Measurements from ENCODE around the gene HIF1A. TPM values are rescaled to one million over a fixed set of nuclear protein-coding genes. Genes with fewer than 3 reads are reported as not detected.
A peak's percentile ranks its signal among the peaks of the same experiment; 100 is the strongest.

Gene HIF1A
- total RNA-seq, 1 donor from 2014 or later, result 326 TPM

GRCh38 chr14:61756135-61756534, 60.8 kb downstream of the HIF1A start:
- Mint-ChIP-seq H3K27me3 (ENCODE audit: unreplicated experiment) (no peaks in the 10 kb centered on the region), H3K4me1 (ENCODE audit: unreplicated experiment) (peaks cover 39% of the 10 kb centered on the region), H3K27ac (ENCODE audit: unreplicated experiment) (no peak overlapping the region), H3K36me3 (ENCODE audit: unreplicated experiment) (peaks cover 13% of the 10 kb centered on the region), H3K4me3 (ENCODE audit: unreplicated experiment) (no peak overlapping the region), H3K9me3 (ENCODE audit: unreplicated experiment) (peaks cover 6% of the 10 kb centered on the region)
- DNase-seq (ENCODE audit: extremely low spot score, unreplicated experiment), result no peak
- no peak for TF ChIP-seq CTCF (IDR thresholded peaks at IDR 0.05)

- no peak for DNase-seq (ENCODE audit: extremely low spot score, unreplicated experiment)
- no peak overlapping the region for H3K4me3 Mint-ChIP-seq (ENCODE audit: unreplicated experiment)
- H3K9me3 Mint-ChIP-seq (ENCODE audit: unreplicated experiment), result peaks cover 1% of the 10 kb centered on the region
- H3K27me3 Mint-ChIP-seq (ENCODE audit: unreplicated experiment), result no peaks in the 10 kb centered on the region
- H3K27ac Mint-ChIP-seq (ENCODE audit: unreplicated experiment), result no peak overlapping the region
- TF ChIP-seq CTCF (IDR thresholded peaks at IDR 0.05), result no peak
- peaks cover 36% of the 10 kb centered on the region for H3K4me1 Mint-ChIP-seq (ENCODE audit: unreplicated experiment)
- H3K36me3 Mint-ChIP-seq (ENCODE audit: unreplicated experiment), result no peaks in the 10 kb centered on the region
Observed at GRCh38 chr14:61759878-61760277, 64.6 kb downstream of the HIF1A start.

GRCh38 chr14:61761557-61761956, 66.2 kb downstream of the HIF1A start:
- DNase-seq (ENCODE audit: extremely low spot score, unreplicated experiment), result no peak
- TF ChIP-seq CTCF (IDR thresholded peaks at IDR 0.05), result no peak
- Mint-ChIP-seq H3K27ac (ENCODE audit: unreplicated experiment) (peak overlapping the region; percentile 98), H3K4me3 (ENCODE audit: unreplicated experiment) (peak overlapping the region; percentile 92), H3K36me3 (ENCODE audit: unreplicated experiment) (no peaks in the 10 kb centered on the region), H3K9me3 (ENCODE audit: unreplicated experiment) (no peaks in the 10 kb centered on the region), H3K27me3 (ENCODE audit: unreplicated experiment) (no peaks in the 10 kb centered on the region), H3K4me1 (ENCODE audit: unreplicated experiment) (peaks cover 47% of the 10 kb centered on the region)

GRCh38 chr14:61761959-61762786, 66.9 kb downstream of the HIF1A start, which contains the start of gene SNAPC1:
Gene SNAPC1, plus strand, starts transcription at chr14:61762420. Its CDS starts 41 bp downstream, at chr14:61762461.
- Mint-ChIP-seq H3K36me3 (ENCODE audit: unreplicated experiment) (no peaks in the 10 kb centered on the region), H3K4me3 (ENCODE audit: unreplicated experiment) (peak within 1 kb of the TSS; percentile 92), H3K27me3 (ENCODE audit: unreplicated experiment) (no peaks in the 10 kb centered on the region), H3K9me3 (ENCODE audit: unreplicated experiment) (no peaks in the 10 kb centered on the region), H3K27ac (ENCODE audit: unreplicated experiment) (peak within 1 kb of the TSS; percentile 98), H3K4me1 (ENCODE audit: unreplicated experiment) (peaks cover 47% of the 10 kb centered on the region)
- peak; percentile 97 for DNase-seq (ENCODE audit: extremely low spot score, unreplicated experiment)
- TF ChIP-seq CTCF (IDR thresholded peaks at IDR 0.05), result no peak

GRCh38 chr14:61764342-61765122, 69.2 kb downstream of the HIF1A start:
- no peaks in the 10 kb centered on the region for H3K9me3 Mint-ChIP-seq (ENCODE audit: unreplicated experiment)
- no peak for DNase-seq (ENCODE audit: extremely low spot score, unreplicated experiment)
- H3K27ac Mint-ChIP-seq (ENCODE audit: unreplicated experiment), result peak overlapping the region; percentile 28
- H3K4me3 Mint-ChIP-seq (ENCODE audit: unreplicated experiment), result peak overlapping the region; percentile 92
- no peaks in the 10 kb centered on the region for H3K27me3 Mint-ChIP-seq (ENCODE audit: unreplicated experiment)
- TF ChIP-seq CTCF (IDR thresholded peaks at IDR 0.05), result no peak
- peaks cover 7% of the 10 kb centered on the region for H3K36me3 Mint-ChIP-seq (ENCODE audit: unreplicated experiment)
- peaks cover 46% of the 10 kb centered on the region for H3K4me1 Mint-ChIP-seq (ENCODE audit: unreplicated experiment)
